K562 (cell line): ENCODE measurements around the gene METTL23. TPM values are rescaled to one million over a fixed set of nuclear protein-coding genes. Genes with fewer than 3 reads are reported as not detected.
"Not testable (repeated sequence)": the region's sequence is repeated elsewhere in the genome, so short reads cannot be mapped to it uniquely, and the experiment has no call there.

ENCODE experiments used
- ATAC-seq: fragments of 200-7000 bp; cut with Tn5 transposase; 3 replicates; pipeline ENCODE4 v1.9.1; 2020; ENCODE audit warnings: moderate library complexity
- BruUV-seq: library from RNA; stranded (reverse); fragments of 400-500 nt; replicated peaks from 2 replicates; lab custom pipeline; 2021; lab: Mats Ljungman, UMichigan
- CTCF ChIA-PET: fragments of 300-600 bp; formaldehyde crosslinking; extraction: SDS; loops from one replicate; lab custom pipeline; 2021; ENCODE audit warnings: low intra/inter-chr PET ratio; lab: Yijun Ruan, JAX
- POLR2A ChIA-PET: fragments of 300-600, 350-650 bp; sonication (Branson Sonifier 250); formaldehyde crosslinking; extraction: SDS; loops from one replicate; lab custom pipeline; 2021; ENCODE audit warnings: antibody characterized with exemption, inconsistent platforms; lab: Yijun Ruan, JAX
- DNase-seq, 4 experiments: peaks; one replicate each; pipeline versions ENCODE4 v3.0.0 to v3.0.0-alpha.2; 2011 to 2018; ENCODE audit warnings: low spot score in 3 of 4, mixed read lengths in 3 of 4; ENCODE audit errors: extremely low read depth in 1 of 4
- FAIRE-seq: peaks from 2 replicates; lab custom pipeline; 2011; peaks lifted over from hg19 to GRCh38; lab: Jason Lieb, UNC
- H2AFZ ChIP-seq: 2 replicates; pipeline ENCODE4 v1.6.0; 2011; ENCODE audit warnings: low read depth, low read length, control low read depth, inconsistent platforms
- H3K27ac ChIP-seq: fragments of 200-600 bp; 3 replicates; pipeline ENCODE4 v1.8.0; 2011; ENCODE audit warnings: low read depth, mild to moderate bottlenecking, control low read depth, inconsistent platforms, low read length, moderate library complexity, mixed read lengths; ENCODE audit errors: extremely low read depth
- H3K27me3 ChIP-seq, 2 experiments: fragments of 300-600 bp in 1 of 2; 2 replicates in 1 of 2; 3 replicates in 1 of 2; pipeline versions ENCODE4 v1.6.0 to v1.8.0; 2011; ENCODE audit warnings: inconsistent platforms in 2 of 2, low read length in 2 of 2, mild to moderate bottlenecking in 1 of 2, mixed read lengths in 1 of 2, moderate library complexity in 1 of 2; ENCODE audit not compliant: control insufficient read depth in 2 of 2, insufficient read depth in 2 of 2
- H3K36me3 ChIP-seq: fragments of 300-600 bp; 3 replicates; pipeline ENCODE4 v1.8.0; 2011; ENCODE audit warnings: mild to moderate bottlenecking, low read length, inconsistent platforms; ENCODE audit not compliant: control insufficient read depth, insufficient read depth
- H3K4me1 ChIP-seq, 2 experiments: fragments of 200-600 bp in 1 of 2; replicated peaks in 1 of 2; 2 replicates in 1 of 2; 3 replicates in 1 of 2; pipeline versions ENCODE4 v1.5.1 to v1.8.0; 2011; ENCODE audit warnings: inconsistent platforms in 2 of 2, low read length in 2 of 2, mild to moderate bottlenecking in 1 of 2, mixed read lengths in 1 of 2, moderate library complexity in 1 of 2; ENCODE audit not compliant: control insufficient read depth in 2 of 2, insufficient read depth in 2 of 2
- H3K4me2 ChIP-seq: 2 replicates; pipeline ENCODE4 v1.6.1; 2011; ENCODE audit warnings: low read length, control low read depth, inconsistent platforms, mixed read lengths; ENCODE audit not compliant: insufficient read depth
- H3K4me3 ChIP-seq: fragments of 200-600 bp; sonication (generic), shearing (Covaris generic); 2 replicates; pipeline ENCODE4 v1.5.1; 2016; ENCODE audit warnings: control low read depth, inconsistent platforms
- H3K79me2 ChIP-seq: fragments of 200-600 bp; 3 replicates; pipeline ENCODE4 v1.8.0; 2011; ENCODE audit warnings: low read length, inconsistent platforms; ENCODE audit not compliant: control insufficient read depth, insufficient read depth
- H3K9ac ChIP-seq, 2 experiments: 2 replicates each; pipeline versions ENCODE4 v1.6.0 to v1.6.1; 2011; ENCODE audit warnings: low read depth in 2 of 2, low read length in 2 of 2, control low read depth in 1 of 2, inconsistent platforms in 1 of 2, mild to moderate bottlenecking in 1 of 2, mixed read lengths in 1 of 2; ENCODE audit not compliant: insufficient read depth in 1 of 2
- H3K9me1 ChIP-seq: one replicate; pipeline ENCODE4 v1.6.0; 2011; ENCODE audit warnings: inconsistent platforms, mild to moderate bottlenecking, low read length, moderate library complexity; ENCODE audit not compliant: control insufficient read depth, insufficient read depth
- H3K9me3 ChIP-seq: replicated peaks from 2 replicates; pipeline ENCODE4 v1.5.1; 2011; ENCODE audit warnings: low read depth, low read length, inconsistent platforms; ENCODE audit not compliant: control insufficient read depth, insufficient read depth
- H4K20me1 ChIP-seq: replicated peaks from 2 replicates; pipeline ENCODE4 v1.6.1; 2011; ENCODE audit warnings: low read length, inconsistent platforms, mixed read lengths; ENCODE audit not compliant: control insufficient read depth, insufficient read depth
- EGR1 ChIP-seq: fragments of 450-650 bp; conservative IDR thresholded peaks from 2 replicates; pipeline ENCODE4 v1.6.1; 2017; ENCODE audit warnings: mild to moderate bottlenecking
- KLF6 ChIP-seq: fragments of 250-450 bp; sonication (Bioruptor Pico); IDR thresholded peaks from 2 replicates; pipeline ENCODE4 v1.4.0; 2020; ENCODE audit warnings: mild to moderate bottlenecking, moderate library complexity, borderline replicate concordance
- POLR2AphosphoS2 ChIP-seq: IDR thresholded peaks from 2 replicates; pipeline ENCODE4 v1.6.1; 2012; ENCODE audit warnings: low read length, improper control_type of control experiment
- PPARD ChIP-seq: fragments of 250-450 bp; sonication (Bioruptor Pico); IDR thresholded peaks from 2 replicates; pipeline ENCODE4 v1.8.0; 2022; ENCODE audit warnings: inconsistent platforms, mild to moderate bottlenecking, moderate library complexity
- RBBP5 ChIP-seq: fragments of 200-600 bp; sonication (generic); IDR thresholded peaks from 2 replicates; pipeline ENCODE4 v1.6.1; 2012; ENCODE audit warnings: borderline replicate concordance, mild to moderate bottlenecking, low read length, control low read depth, inconsistent platforms; ENCODE audit not compliant: insufficient read depth, poor library complexity, severe bottlenecking
- ZNF121 ChIP-seq: sonication (generic); formaldehyde crosslinking; conservative IDR thresholded peaks from 2 replicates; pipeline ENCODE4 v1.8.0; 2022; ENCODE audit warnings: missing genetic modification reagents
- WGBS: fragments of 100-300 bp; shearing (Covaris generic); methylation state at CpG from one replicate; pipeline ENCODE4 v1.1.6; 2016; ENCODE audit warnings: low coverage, mixed read lengths; ENCODE audit not compliant: insufficient coverage; ENCODE audit errors: missing lambda C conversion rate; 5-methylcytosine and 5-hydroxymethylcytosine counted together
- in situ Hi-C: fragments of 300-500 bp; cut with MboI; formaldehyde crosslinking; loops from 4 replicates; pipeline ENCODE4 v1.15.0; 2018; ENCODE audit warnings: inconsistent platforms, mixed read lengths
- intact Hi-C: fragments of 100-400 bp; cut with micrococcal nuclease; formaldehyde crosslinking; loops from 2 replicates; pipeline ENCODE4 v1.14.2; 2022
- polyA plus RNA-seq, 8 experiments: library from polyadenylated mRNA; depleted of rRNA in 4 of 8; stranded (reverse) in 5 of 8; unstranded in 3 of 8; fragments of >200 nt; fragmentation: Nextera tagmentation in 2 of 8; fragmentation: Illumina TruSeq in 1 of 8; extraction: Ambion mirVana in 2 of 8; extraction: Trizol in 1 of 8; gene quantifications; 2 replicates each; pipeline versions ENCODE4 v1.2.1 to v1.2.3, GENCODE V29; 2011 to 2014; ENCODE audit warnings: inconsistent platforms in 1 of 8, missing spikeins in 1 of 8
- total RNA-seq, 7 experiments: library from RNA; depleted of rRNA in 6 of 7; stranded (reverse); fragments of >200 nt in 6 of 7; fragmentation: Illumina TruSeq in 2 of 7; extraction: Trizol in 2 of 7; gene quantifications; 2 replicates each; pipeline versions ENCODE4 v1.2.1 to v1.2.3, GENCODE V29; 2011 to 2021; ENCODE audit warnings: low replicate concordance in 1 of 7

Gene METTL23
- total and polyA plus RNA-seq, 9 of the 15 experiments (the other 6 are each of a cell fraction or from before 2014, with no cell fraction given): 29.4 to 67.3 (median 41.6) TPM

DNA sequence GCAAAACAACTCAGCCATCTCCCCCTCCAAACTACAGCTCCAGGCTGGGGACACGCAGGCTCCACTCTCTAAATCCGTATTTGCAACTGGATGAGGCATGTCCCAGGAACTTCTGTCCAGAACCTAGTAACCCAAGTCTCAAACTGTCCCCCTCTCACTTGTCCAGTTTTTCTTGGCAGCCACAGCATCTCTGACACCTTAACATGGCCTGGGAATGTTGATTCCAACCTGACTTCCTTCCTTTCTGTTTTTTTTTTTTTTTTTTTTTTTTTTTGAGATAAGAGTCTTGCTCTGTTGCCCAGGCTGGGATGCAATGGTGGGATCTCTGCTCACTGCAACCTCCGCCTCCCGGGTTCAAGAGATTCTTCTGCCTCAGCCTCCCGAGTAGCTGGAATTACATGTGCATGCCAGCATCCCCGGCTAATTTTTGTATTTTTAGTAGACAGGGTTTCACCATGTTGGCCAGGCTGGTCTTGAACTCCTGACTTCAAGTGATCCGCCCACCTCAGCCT is 28.1 kb upstream of the METTL23 start:
- H3K4me1 ChIP-seq: peaks cover 15 to 36% of the 10 kb centered on the region in 2 experiments
- intact Hi-C loops, H3K36me3 ChIP-seq, H2AFZ ChIP-seq, H4K20me1 ChIP-seq, H3K79me2 ChIP-seq, CTCF ChIA-PET, H3K4me2 ChIP-seq, DNase-seq: not testable (repeated sequence)
- 63% methylated on average over 7 of the region's 7 CpGs for WGBS
- TF ChIP-seq ZNF121 (CRISPR knock-in tag) (peak; percentile 43), EGR1 (peak; percentile 62)
- TF ChIP-seq, all 486 proteins: peak for 2; not testable (repeated sequence) for 484
- FAIRE-seq, H3K27ac ChIP-seq, H3K9me1 ChIP-seq, H3K27me3 ChIP-seq, H3K9me3 ChIP-seq, BruUV-seq, H3K4me3 ChIP-seq, ATAC-seq, H3K9ac ChIP-seq, in situ Hi-C loops: not testable (repeated sequence)
- POLR2A ChIA-PET: interaction anchor here (0.8 to 2.8 kb wide), 5 partner anchors 10 to 176 kb away, joined by 3 to 19 read pairs (median 3); no protein-coding TSS in a partner anchor

DNA sequence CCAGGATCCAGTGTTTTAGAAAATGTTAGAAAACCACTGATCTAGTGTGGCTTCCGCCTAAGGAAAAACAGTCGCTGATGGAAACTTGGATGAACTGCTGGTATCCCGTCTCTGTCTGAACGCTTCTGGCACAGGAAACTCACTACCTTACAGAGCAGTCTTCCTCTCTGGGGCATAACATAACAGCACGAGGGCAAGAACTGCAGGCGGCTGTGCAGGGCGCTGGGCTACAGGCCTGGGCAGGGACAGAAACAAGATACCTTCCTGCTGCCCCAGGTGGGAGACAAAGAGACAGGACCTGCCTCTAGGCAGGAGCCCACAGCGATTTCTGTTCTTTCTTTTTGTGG is 26.4 kb upstream of the METTL23 start:
- no peak overlapping the region for H3K27ac ChIP-seq
- intact Hi-C loops (no loop called here), in situ Hi-C loops (no loop called here)
- no peak overlapping the region for H3K4me2 ChIP-seq
- ChIA-PET POLR2A (no interaction called here), CTCF (no interaction called here)
- no peak for DNase-seq
- WGBS: 61% methylated on average over 8 of the region's 8 CpGs
- no peaks in the 10 kb centered on the region for H3K9me3 ChIP-seq
- peaks cover 15 to 36% of the 10 kb centered on the region in 2 experiments for H3K4me1 ChIP-seq
- no TSS peak for BruUV-seq
- no peak for TF ChIP-seq KLF6 (CRISPR knock-in tag)
- no peak for TF ChIP-seq PPARD
- TF ChIP-seq POLR2AphosphoS2: no peak
- TF ChIP-seq RBBP5: no peak
- no peak overlapping the region for H3K4me3 ChIP-seq
- H4K20me1 ChIP-seq: 0 out of 2 replicates have a peak, but pooled peaks cover 3% of the 10 kb centered on the region
- no peaks in the 10 kb centered on the region for H3K36me3 ChIP-seq
- no peak for ATAC-seq
- no peaks in the 10 kb centered on the region for H3K79me2 ChIP-seq
- H3K27me3 ChIP-seq: no peaks in the 10 kb centered on the region
- no peaks in the 10 kb centered on the region for H3K9me1 ChIP-seq
- FAIRE-seq: no peak
- H3K9ac ChIP-seq: peak overlapping the region in 1 of 2 experiments; percentile 35; a peak in 1 of 4 replicates
- H2AFZ ChIP-seq: no peak overlapping the region
